Endometrium (tissue), 2 donors: Measurements from ENCODE around the gene TCERG1L.

Source experiments
- FAIRE-seq: peaks from 2 replicates; lab custom pipeline; 2012; peaks lifted over from hg19 to GRCh38; lab: Jason Lieb, UNC
- donor health status: control.
- donor health status: control.

The TCERG1L gene

GRCh38 chr10:131315344-131315743 lies 3.8 kb upstream of the TCERG1L start:
- no peak for FAIRE-seq

GRCh38 chr10:131314799-131315198 lies 3.3 kb upstream of the TCERG1L start:
- no peak for FAIRE-seq

- FAIRE-seq = no peak
Measured at GRCh38 chr10:131314148-131314547, 2.6 kb upstream of the TCERG1L start.

- no peak for FAIRE-seq
Measured at GRCh38 chr10:131313377-131313776, 1.9 kb upstream of the TCERG1L start.

- no peak for FAIRE-seq
Measured at GRCh38 chr10:131312478-131312836, 936 bp upstream of the TCERG1L start.

GRCh38 chr10:131311402-131311660 lies 190 bp downstream of the TCERG1L start:
- no peak for FAIRE-seq

GRCh38 chr10:131310551-131311401 lies 745 bp downstream of the TCERG1L start:
- no peak for FAIRE-seq

GRCh38 chr10:131310142-131310541 lies 1.4 kb downstream of the TCERG1L start:
- no peak for FAIRE-seq

- FAIRE-seq = no peak
Measured at GRCh38 chr10:131300508-131300907, 11.0 kb downstream of the TCERG1L start.

GRCh38 chr10:131290781-131291180 lies 20.7 kb downstream of the TCERG1L start:
- no peak for FAIRE-seq

- FAIRE-seq = no peak
Measured at GRCh38 chr10:131288648-131289047, 22.9 kb downstream of the TCERG1L start.

GRCh38 chr10:131282961-131283360 lies 28.6 kb downstream of the TCERG1L start:
- no peak for FAIRE-seq

GRCh38 chr10:131280101-131280500 lies 31.4 kb downstream of the TCERG1L start:
- FAIRE-seq = no peak

- FAIRE-seq = no peak
Measured at GRCh38 chr10:131279516-131279915, 32.0 kb downstream of the TCERG1L start.

- no peak for FAIRE-seq
Measured at GRCh38 chr10:131277969-131278368, 33.6 kb downstream of the TCERG1L start.

GRCh38 chr10:131277278-131277677 lies 34.2 kb downstream of the TCERG1L start:
- FAIRE-seq = no peak

- FAIRE-seq = no peak
Measured at GRCh38 chr10:131275691-131276090, 35.8 kb downstream of the TCERG1L start.

GRCh38 chr10:131274883-131275282 lies 36.6 kb downstream of the TCERG1L start:
- FAIRE-seq = no peak

- no peak for FAIRE-seq
Measured at GRCh38 chr10:131274133-131274880, 37.2 kb downstream of the TCERG1L start.

GRCh38 chr10:131273476-131273875 lies 38.0 kb downstream of the TCERG1L start:
- FAIRE-seq = no peak

- no peak for FAIRE-seq
Measured at GRCh38 chr10:131272897-131273451, 38.5 kb downstream of the TCERG1L start.

GRCh38 chr10:131271966-131272365 lies 39.6 kb downstream of the TCERG1L start:
- no peak for FAIRE-seq

GRCh38 chr10:131271195-131271880 lies 40.2 kb downstream of the TCERG1L start:
- FAIRE-seq = no peak
